Fibroblast of peridontal ligament (primary cell): Measurements from ENCODE around the gene CEBPZOS.

ENCODE experiments used
- DNase-seq: peaks from one replicate; pipeline ENCODE4 v3.0.0-alpha.2; 2010; ENCODE audit errors: extremely low read depth

CEBPZOS gene

GRCh38 chr2:37232131-37232933 is 36.0 kb downstream of the CEBPZOS start:
- peak; percentile 30 for DNase-seq

- DNase-seq = no peak
Observed at GRCh38 chr2:37243435-37243834, 47.1 kb downstream of the CEBPZOS start.

GRCh38 chr2:37244017-37244416 is 47.7 kb downstream of the CEBPZOS start:
- no peak for DNase-seq

- no peak for DNase-seq
Observed at GRCh38 chr2:37244755-37245154, 48.5 kb downstream of the CEBPZOS start.

GRCh38 chr2:37246205-37246604 is 49.9 kb downstream of the CEBPZOS start:
- no peak for DNase-seq

GRCh38 chr2:37250869-37251740 is 54.8 kb downstream of the CEBPZOS start:
- peak; percentile 5 for DNase-seq
